Gastrocnemius medialis (tissue), 4 donors: ENCODE results near the gene PTCRA. TPM values are rescaled to one million over a fixed set of nuclear protein-coding genes. Genes with fewer than 3 reads are reported as not detected.

Source experiments
- ATAC-seq, 2 donors: fragments of 150-250 bp; one replicate each; pipeline ENCODE4 v1.9.1; 2016
- DNase-seq, 2 donors: peaks; one replicate each; pipeline ENCODE4 v3.0.0-alpha.2; 2019
- H3K27ac ChIP-seq, 4 donors: fragments of 200-600 bp; sonication (generic); 1 replicate in 1 of 4; 2 replicates in 3 of 4; pipeline ENCODE4 v1.5.1; 2016 to 2018; ENCODE audit warnings: mild to moderate bottlenecking in 2 of 4, moderate library complexity in 1 of 4
- H3K27me3 ChIP-seq, 3 donors: fragments of 200-600 bp; sonication (generic) in 2 of 3; 1 replicate in 1 of 3; 2 replicates in 2 of 3; pipeline versions ENCODE4 v1.5.1 to v1.6.0; 2016 to 2019; ENCODE audit warnings: mild to moderate bottlenecking in 1 of 3, moderate library complexity in 1 of 3
- H3K36me3 ChIP-seq, 2 donors: fragments of 200-600 bp; sonication (generic) in 1 of 2; one replicate each; pipeline ENCODE4 v1.5.1; 2017 to 2018
- H3K4me1 ChIP-seq, 2 donors: fragments of 200-600 bp; sonication (generic) in 1 of 2; one replicate each; pipeline ENCODE4 v1.5.1; 2016 to 2017; ENCODE audit warnings: mild to moderate bottlenecking in 2 of 2
- H3K4me3 ChIP-seq, 4 donors: fragments of 200-600 bp; sonication (generic) in 3 of 4; 1 replicate in 1 of 4; 2 replicates in 3 of 4; pipeline ENCODE4 v1.5.1; 2016 to 2019; ENCODE audit warnings: mild to moderate bottlenecking in 2 of 4
- H3K9me3 ChIP-seq, 3 donors: fragments of 200-600 bp; sonication (generic) in 2 of 3; 1 replicate in 1 of 3; 2 replicates in 2 of 3; pipeline ENCODE4 v1.5.1; 2016 to 2019
- CTCF ChIP-seq, 5 experiments: fragments of 450-650 bp in 3 of 5; fragments of 200-600 bp in 2 of 5; sonication (generic) in 2 of 5; IDR thresholded peaks in 4 of 5; conservative IDR thresholded peaks in 1 of 5; 1 replicate in 4 of 5; 2 replicates in 1 of 5; pipeline ENCODE4 v1.5.1; 2016 to 2019; ENCODE audit warnings: antibody characterized with exemption in 5 of 5, mild to moderate bottlenecking in 3 of 5, moderate library complexity in 3 of 5
- POLR2A ChIP-seq, 2 donors: fragments of 450-650 bp; IDR thresholded peaks; one replicate each; pipeline ENCODE4 v1.6.1; 2017; ENCODE audit warnings: antibody characterized with exemption in 2 of 2, mild to moderate bottlenecking in 2 of 2, moderate library complexity in 2 of 2
- in situ Hi-C, 4 donors: fragments of 200-750 bp; cut with MboI; loops; one replicate each; pipeline versions ENCODE4 v1.15.0 to v1.8.0; 2017; ENCODE audit warnings: low sequenced_read_pairs in 4 of 4
- intact Hi-C: fragments of 100-400 bp; cut with DNase I; formaldehyde crosslinking; loops from one replicate; pipeline ENCODE4 v1.15.1; 2023; ENCODE audit warnings: low total_unique reads
- total RNA-seq, 4 donors: library from RNA; depleted of rRNA; stranded (reverse); fragments of >200 nt; gene quantifications; one replicate each; pipeline versions ENCODE4 v1.1.0 to v1.2.3, GENCODE V29; 2016

Gene PTCRA
- total RNA-seq, 4 donors from 2014 or later = not detected

- in situ Hi-C loops = no loop called here
- H3K27ac ChIP-seq = peak overlapping the region in 1 of 4 donors; percentile 58
- H3K4me1 ChIP-seq = peaks cover 7 to 11% of the 10 kb centered on the region in 2 donors
- TF ChIP-seq CTCF (IDR thresholded peaks at IDR 0.05 in 4 of 5, conservative IDR thresholded peaks at IDR 0.05 in 1 of 5) (no peak), POLR2A (IDR thresholded peaks at IDR 0.05) (no peak)
- intact Hi-C loops = no loop called here
- H3K36me3 ChIP-seq = peaks cover 0 to 15% of the 10 kb centered on the region in 2 donors
- DNase-seq = no peak
- H3K9me3 ChIP-seq = no peaks in the 10 kb centered on the region
- H3K4me3 ChIP-seq = peak overlapping the region; percentile 53 to 67 (median 62)
- no peak for ATAC-seq
- no peaks in the 10 kb centered on the region for H3K27me3 ChIP-seq
Measured at GRCh38 chr6:42959917-42960242, 44.0 kb downstream of the PTCRA start.

- peaks cover 7 to 11% of the 10 kb centered on the region in 2 donors for H3K4me1 ChIP-seq
- no peaks in the 10 kb centered on the region for H3K9me3 ChIP-seq
- DNase-seq = peak; percentile 45 to 73
- intact Hi-C loops (no loop called here), in situ Hi-C loops (no loop called here)
- peak; percentile 48 to 59 for TF ChIP-seq POLR2A (IDR thresholded peaks at IDR 0.05)
- TF ChIP-seq CTCF (IDR thresholded peaks at IDR 0.05 in 4 of 5, conservative IDR thresholded peaks at IDR 0.05 in 1 of 5) = no peak
- H3K27ac ChIP-seq = peak within 1 kb of the TSS; percentile 42 to 58 (median 50)
- peak within 1 kb of the TSS; percentile 53 to 67 (median 62) for H3K4me3 ChIP-seq
- peaks cover 0 to 20% of the 10 kb centered on the region in 2 donors for H3K36me3 ChIP-seq
- ATAC-seq = peak; percentile 69 to 75
- no peaks in the 10 kb centered on the region for H3K27me3 ChIP-seq
Measured at GRCh38 chr6:42960243-42961019, 44.6 kb downstream of the PTCRA start, which contains the start of gene GNMT. GNMT (plus strand) TSS chr6:42960754; CDS start chr6:42960768, 14 bp downstream.

GRCh38 chr6:42961020-42961470 lies 45.2 kb downstream of the PTCRA start:
- H3K36me3 ChIP-seq = peaks cover 0 to 26% of the 10 kb centered on the region in 2 donors
- peak overlapping the region; percentile 53 to 67 (median 62) for H3K4me3 ChIP-seq
- TF ChIP-seq POLR2A (IDR thresholded peaks at IDR 0.05) = no peak
- TF ChIP-seq CTCF (IDR thresholded peaks at IDR 0.05 in 4 of 5, conservative IDR thresholded peaks at IDR 0.05 in 1 of 5) = no peak
- intact Hi-C loops = no loop called here
- in situ Hi-C loops = no loop called here
- DNase-seq (peak in 1 of 2 donors; percentile 30), ATAC-seq (peak; percentile 21 to 59)
- no peaks in the 10 kb centered on the region for H3K9me3 ChIP-seq
- H3K27ac ChIP-seq = peak overlapping the region; percentile 42 to 58 (median 50)
- H3K4me1 ChIP-seq = peaks cover 7 to 11% of the 10 kb centered on the region in 2 donors
- H3K27me3 ChIP-seq = no peaks in the 10 kb centered on the region

- DNase-seq (no peak), ATAC-seq (no peak)
- Histone ChIP-seq H3K27ac (no peak overlapping the region), H3K36me3 (peaks cover 0 to 33% of the 10 kb centered on the region in 2 donors), H3K9me3 (no peaks in the 10 kb centered on the region), H3K27me3 (no peaks in the 10 kb centered on the region), H3K4me1 (peaks cover 7 to 11% of the 10 kb centered on the region in 2 donors), H3K4me3 (no peak overlapping the region)
- TF ChIP-seq POLR2A (IDR thresholded peaks at IDR 0.05) = no peak
- no peak for TF ChIP-seq CTCF (IDR thresholded peaks at IDR 0.05 in 4 of 5, conservative IDR thresholded peaks at IDR 0.05 in 1 of 5)
- in situ Hi-C loops = no loop called here
- intact Hi-C loops = no loop called here
Measured at GRCh38 chr6:42962096-42962495, 46.2 kb downstream of the PTCRA start.
